Measurements from ENCODE around the gene ITGB5. TPM values are rescaled to one million over a fixed set of nuclear protein-coding genes. Genes with fewer than 3 reads are reported as not detected.

Gene ITGB5
- total RNA-seq = 368 and 653 TPM in 2 replicates

GRCh38 chr3:124887177-124887931, at the start of gene ITGB5:
ITGB5 (minus strand) TSS chr3:124887365; CDS start chr3:124887000, 365 bp downstream.

GRCh38 chr3:124934577-124934976, 47.4 kb upstream of the ITGB5 start, which contains the start of gene MUC13:
MUC13 (minus strand) TSS chr3:124934751; CDS start chr3:124934712, 39 bp downstream.

GRCh38 chr3:124730129-124730940, 156.8 kb downstream of the ITGB5 start, which contains the start of gene UMPS:
UMPS (plus strand) TSS chr3:124730452; CDS start chr3:124730472, 20 bp downstream.

Other genes with a start within 250 kb of the ITGB5 start
- 27.9 and 46.3 TPM in 2 replicates for gene UMPS, start 156.9 kb downstream of the ITGB5 start, total RNA-seq
- not detected in 2 replicates for gene MUC13, start 47.4 kb upstream of the ITGB5 start, total RNA-seq
- gene HEG1, start 168.6 kb upstream of the ITGB5 start, total RNA-seq = 32.6 and 55.2 TPM in 2 replicates

Measured in uterine smooth muscle cell (primary cell).